ENCODE measurements around the gene PCSK9. TPM values are rescaled to one million over a fixed set of nuclear protein-coding genes. Genes with fewer than 3 reads are reported as not detected.

Gene PCSK9
- 0.10 TPM in 1 of 2 replicates, not detected in the other for total RNA-seq

GRCh38 chr1:55039342-55040082, at the start of gene PCSK9:
TSS of gene PCSK9 (plus strand) at chr1:55039548. CDS start at chr1:55039838, 290 bp downstream.

DNA sequence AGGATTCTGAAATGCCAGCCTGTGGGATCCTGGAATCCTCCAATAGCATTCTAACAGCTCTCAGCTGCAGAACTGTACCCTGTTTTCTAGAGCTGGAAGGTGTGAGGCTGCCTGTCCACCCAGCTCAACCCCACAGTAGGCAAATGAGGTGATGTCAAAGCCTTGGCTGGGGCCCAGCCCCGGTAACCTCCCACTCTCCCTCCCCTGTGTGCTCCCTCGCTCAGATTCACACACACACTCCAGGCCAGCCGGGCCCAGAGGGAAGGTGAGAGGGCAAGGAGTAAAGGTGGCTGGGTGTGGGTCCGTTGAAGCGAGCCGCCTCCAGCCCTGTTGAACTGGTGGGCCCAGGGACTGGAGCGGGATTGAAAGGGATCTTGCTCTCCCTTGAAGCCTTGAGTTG, 40.7 kb upstream of the PCSK9 start, which contains the start of gene BSND:
BSND (plus strand) TSS at position 257 of the 400 bp plus-strand sequence. CDS start 254 bp downstream, outside the sequence.

Other genes with a start within 250 kb of the PCSK9 start
- not detected in 2 replicates for gene TTC22, start 238.2 kb upstream of the PCSK9 start, total RNA-seq
- 56.2 and 188 TPM in 2 replicates for gene DHCR24, start 152.4 kb upstream of the PCSK9 start, total RNA-seq
- not detected in 2 replicates for gene TMEM61, start 58.9 kb upstream of the PCSK9 start, total RNA-seq
- gene BSND, start 40.6 kb upstream of the PCSK9 start, total RNA-seq, result not detected in 2 replicates
- gene USP24, start 175.8 kb downstream of the PCSK9 start, total RNA-seq, result 40.8 and 46.8 TPM in 2 replicates